ENCODE data around the gene EVI5L.

EVI5L gene

GRCh38 chr19:7860714-7861618 lies 30.9 kb downstream of the EVI5L start:
- DNase-seq (ENCODE audit: low spot score) = no peak

DNA sequence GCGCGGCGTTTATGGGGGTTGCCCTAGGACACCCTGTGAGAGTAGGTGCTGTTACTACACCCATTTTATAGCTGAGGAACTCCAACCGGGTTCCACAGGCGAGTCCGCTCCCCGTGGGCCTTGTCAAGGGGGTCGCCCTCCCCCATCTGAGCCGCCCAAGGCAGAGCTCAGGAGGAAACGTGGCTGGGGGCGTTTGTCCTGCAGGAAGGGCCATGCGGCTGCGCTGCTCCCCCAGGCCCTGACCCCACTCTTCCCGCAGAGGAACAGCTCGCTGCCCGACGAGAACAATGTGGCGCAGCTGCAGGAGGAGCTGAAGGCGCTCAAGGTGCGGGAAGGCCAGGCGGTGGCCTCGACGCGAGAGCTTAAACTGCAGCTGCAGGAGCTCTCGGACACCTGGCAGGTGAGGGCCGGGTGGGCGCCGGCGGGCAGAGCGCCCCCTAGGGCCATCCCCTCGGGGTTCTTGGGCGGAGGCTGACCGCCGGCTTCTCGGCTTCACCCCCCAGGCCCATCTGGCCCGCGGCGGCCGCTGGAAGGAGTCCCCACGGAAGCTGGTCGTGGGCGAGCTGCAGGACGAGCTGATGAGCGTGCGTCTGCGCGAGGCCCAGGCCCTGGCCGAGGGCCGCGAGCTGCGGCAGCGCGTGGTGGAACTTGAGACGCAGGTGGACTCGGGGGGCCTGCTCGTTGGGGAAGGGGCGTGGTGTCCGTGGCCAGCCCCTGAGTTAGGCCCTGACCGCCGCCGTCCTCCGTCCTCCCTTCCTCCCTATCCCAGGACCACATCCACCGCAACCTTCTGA lies 31.8 kb downstream of the EVI5L start:
- DNase-seq (ENCODE audit: low spot score) = no peak

GRCh38 chr19:7862413-7862951 lies 32.5 kb downstream of the EVI5L start:
- no peak for DNase-seq (ENCODE audit: low spot score)

GRCh38 chr19:7863157-7863970 lies 33.3 kb downstream of the EVI5L start:
- no peak for DNase-seq (ENCODE audit: low spot score)

- no peak for DNase-seq (ENCODE audit: low spot score)
These were observed 34.1 kb downstream of the EVI5L start for GRCh38 chr19:7863971-7864689.

DNA sequence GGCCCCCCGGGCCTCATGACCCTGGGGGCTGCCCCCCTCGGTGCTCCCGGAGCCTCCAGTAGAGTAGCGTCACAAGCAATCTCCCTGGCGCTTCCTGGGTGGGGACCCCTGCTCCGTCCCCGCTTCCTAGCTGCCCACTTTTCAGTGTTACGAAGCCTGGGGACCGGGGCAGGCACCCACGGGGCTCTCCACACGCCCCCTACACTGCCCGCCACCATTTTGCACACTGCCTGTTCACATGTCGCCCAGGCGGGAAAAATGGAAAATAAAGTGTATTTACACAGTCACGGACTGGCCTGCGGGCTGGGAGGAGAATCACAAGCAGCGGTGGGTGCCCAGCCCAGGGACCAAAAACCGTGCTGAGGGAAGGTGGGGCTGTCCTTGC lies 34.7 kb downstream of the EVI5L start:
- no peak for DNase-seq (ENCODE audit: low spot score)

DNA sequence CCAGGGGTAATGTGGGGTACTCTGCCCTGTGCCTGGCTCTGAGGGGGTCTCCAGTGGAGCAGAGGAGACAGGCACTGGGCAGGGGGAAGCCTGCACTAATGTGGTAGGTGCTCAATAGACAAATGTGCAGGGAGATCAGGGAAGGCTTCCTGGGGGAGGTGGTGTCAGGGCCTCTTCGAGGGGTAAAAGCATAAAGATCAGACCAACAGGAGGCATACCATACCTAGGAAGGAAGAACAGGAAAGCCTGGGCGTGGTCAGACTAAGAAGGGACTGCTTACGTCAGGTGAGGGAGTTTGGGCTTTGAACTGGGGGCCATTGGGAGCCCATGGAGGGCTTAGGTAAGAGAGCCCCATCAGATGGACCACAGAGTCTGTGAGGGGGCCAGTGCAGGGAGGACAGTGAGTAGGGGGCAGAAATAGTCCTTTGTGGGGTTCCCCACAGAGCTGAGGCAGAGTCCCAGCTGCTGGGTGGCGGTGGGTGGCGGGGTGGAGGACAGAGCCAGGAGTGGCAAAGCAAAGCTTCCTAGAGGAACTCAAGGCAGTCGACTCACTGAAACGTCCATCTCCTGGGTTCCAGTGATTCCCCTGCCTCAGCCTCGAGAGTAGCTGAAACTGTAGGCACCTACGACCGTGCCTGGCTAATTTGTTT lies 35.4 kb downstream of the EVI5L start:
- no peak for DNase-seq (ENCODE audit: low spot score)

GRCh38 chr19:7866399-7867091 lies 36.5 kb downstream of the EVI5L start:
- no peak for DNase-seq (ENCODE audit: low spot score)

GRCh38 chr19:7867092-7867844 lies 37.2 kb downstream of the EVI5L start:
- DNase-seq (ENCODE audit: low spot score) = no peak

DNA sequence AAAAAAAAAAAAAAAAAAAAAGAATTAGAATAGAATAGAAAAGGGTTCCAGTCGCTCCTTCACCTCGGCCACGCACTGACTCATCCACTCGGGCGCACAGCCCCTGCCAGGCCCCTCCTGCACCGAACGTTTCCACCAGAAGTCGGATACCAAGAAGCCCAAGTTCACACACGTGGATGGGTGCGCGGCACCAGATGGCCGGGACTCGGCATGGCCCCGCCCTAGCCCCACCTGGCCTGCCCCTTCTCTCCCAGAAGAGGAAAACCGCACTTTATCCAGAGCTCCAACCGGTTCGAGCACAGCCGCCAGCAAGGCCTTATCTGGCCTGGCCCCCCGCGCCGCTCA lies 38.3 kb downstream of the EVI5L start:
- DNase-seq (ENCODE audit: low spot score) = no peak

GRCh38 chr19:7868671-7869452 lies 38.8 kb downstream of the EVI5L start:
- peak; percentile 93 for DNase-seq (ENCODE audit: low spot score)

- peak; percentile 81 for DNase-seq (ENCODE audit: low spot score)
These were observed 39.5 kb downstream of the EVI5L start for GRCh38 chr19:7869453-7869909.

DNA sequence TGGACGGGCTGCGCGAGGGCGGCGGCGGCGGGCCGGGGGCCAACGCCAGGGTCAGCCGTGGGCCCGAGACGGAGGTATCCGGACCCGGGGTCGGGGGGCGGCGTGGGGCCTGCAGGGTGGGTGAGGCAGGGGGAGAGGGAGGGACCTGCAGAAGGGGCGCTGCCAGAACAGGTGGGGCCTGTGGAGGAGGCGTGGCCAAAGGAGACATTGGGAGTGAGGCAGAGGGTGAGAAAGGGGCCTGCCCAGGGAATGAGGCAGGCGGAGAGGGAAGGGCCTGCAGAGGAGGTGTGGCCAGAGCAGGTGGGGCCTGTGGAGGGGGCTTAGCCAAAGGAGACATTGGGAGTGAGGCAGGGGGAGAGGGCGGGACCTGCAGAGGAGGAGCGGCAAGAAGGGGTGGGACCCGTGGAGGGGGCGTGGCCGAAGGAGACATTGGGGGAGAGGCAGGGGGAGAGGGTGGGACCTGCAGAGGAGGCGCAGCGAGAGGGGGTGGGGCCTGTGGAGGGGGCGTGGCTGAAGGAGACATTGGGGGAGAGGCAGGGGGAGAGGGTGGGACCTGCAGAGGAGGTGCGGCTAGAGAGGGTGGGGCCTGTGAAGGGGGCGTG lies 40.0 kb downstream of the EVI5L start:
- peak; percentile 73 for DNase-seq (ENCODE audit: low spot score)

GRCh38 chr19:7870571-7871436 lies 40.8 kb downstream of the EVI5L start:
- DNase-seq (ENCODE audit: low spot score) = peak; percentile 74

DNA sequence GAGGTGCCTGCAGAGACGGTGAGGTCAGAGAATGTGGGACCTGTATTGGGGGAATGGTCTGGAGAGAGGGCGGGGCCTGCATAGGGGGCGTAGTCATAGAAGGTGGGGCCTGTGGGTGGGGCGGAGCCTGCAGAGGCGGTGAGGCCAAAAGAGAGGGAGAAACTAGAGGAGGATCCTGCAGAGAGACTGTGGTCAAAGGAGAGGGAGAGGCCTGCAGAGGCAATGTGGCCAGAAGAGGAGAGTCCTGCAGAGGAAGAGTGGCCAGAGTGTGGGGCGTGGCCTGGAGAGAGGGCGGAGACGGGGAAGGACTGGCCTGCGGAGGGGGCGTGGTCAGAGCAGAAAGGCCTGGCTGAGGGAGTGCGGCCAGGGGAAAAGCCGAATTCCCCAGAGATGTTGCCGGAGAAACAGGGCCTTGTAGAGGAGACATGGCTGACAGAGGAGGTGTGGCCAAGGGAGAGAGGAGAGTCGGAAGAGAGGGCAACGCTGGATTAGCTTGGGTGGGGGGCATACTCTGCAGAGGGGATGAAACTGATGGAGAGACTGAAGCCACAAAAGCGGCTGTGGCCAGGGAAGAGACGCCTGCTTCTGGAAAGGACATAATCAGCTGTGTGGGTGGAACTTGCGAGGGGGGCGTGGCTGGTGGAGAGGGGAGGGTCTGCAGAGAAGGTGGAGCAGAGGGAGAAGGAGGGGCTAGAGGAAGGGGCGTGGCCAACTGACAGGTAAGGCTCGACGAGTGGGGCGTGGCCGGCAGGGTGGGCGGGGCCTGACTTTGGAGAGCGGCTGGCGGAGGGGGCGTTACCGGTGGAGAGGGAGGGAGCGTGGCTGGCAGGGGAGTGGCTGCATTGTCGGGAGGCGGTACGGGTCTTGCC lies 41.7 kb downstream of the EVI5L start:
- DNase-seq (ENCODE audit: low spot score) = peak; percentile 91

All from LoVo (cell line).